Upper lobe of left lung (tissue), 4 donors: ENCODE measurements around the gene FBXL13.
"Not testable (repeated sequence)": the region's sequence is repeated elsewhere in the genome, so short reads cannot be mapped to it uniquely, and the experiment has no call there.

ENCODE experiments used
- POLR2A ChIP-seq, 4 donors: fragments of 450-650 bp; IDR thresholded peaks; one replicate each; pipeline ENCODE4 v1.5.1; 2016 to 2017; ENCODE audit warnings: antibody characterized with exemption in 4 of 4, mild to moderate bottlenecking in 2 of 4
- TF ChIP-seq, protein P1 (sequence below), 6 experiments: fragments of 450-650 bp in 4 of 6; fragments of 200-600 bp in 2 of 6; sonication (generic) in 2 of 6; IDR thresholded peaks; one replicate each; pipeline ENCODE4 v1.5.1; 2016 to 2019; ENCODE audit warnings: antibody characterized with exemption in 6 of 6

DNA sequence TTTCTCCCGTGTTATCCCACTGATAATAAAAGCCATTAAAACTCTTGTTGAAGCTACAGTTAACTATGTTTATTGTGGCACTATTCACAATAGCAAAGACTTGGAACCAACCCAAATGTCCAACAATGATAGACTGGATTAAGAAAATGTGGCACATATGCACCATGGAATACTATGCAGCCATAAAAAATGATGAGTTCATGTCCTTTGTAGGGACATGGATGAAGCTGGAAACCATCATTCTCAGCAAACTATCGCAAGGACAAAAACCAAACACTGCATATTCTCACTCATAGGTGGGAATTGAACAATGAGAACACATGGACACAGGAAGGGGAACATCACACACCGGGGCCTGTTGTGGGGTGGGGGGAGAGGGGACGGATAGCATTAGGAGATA is 97.0 kb downstream of the FBXL13 start:
- not testable (repeated sequence) for TF ChIP-seq POLR2A (IDR thresholded peaks at IDR 0.05)
- TF ChIP-seq, protein P1, sequence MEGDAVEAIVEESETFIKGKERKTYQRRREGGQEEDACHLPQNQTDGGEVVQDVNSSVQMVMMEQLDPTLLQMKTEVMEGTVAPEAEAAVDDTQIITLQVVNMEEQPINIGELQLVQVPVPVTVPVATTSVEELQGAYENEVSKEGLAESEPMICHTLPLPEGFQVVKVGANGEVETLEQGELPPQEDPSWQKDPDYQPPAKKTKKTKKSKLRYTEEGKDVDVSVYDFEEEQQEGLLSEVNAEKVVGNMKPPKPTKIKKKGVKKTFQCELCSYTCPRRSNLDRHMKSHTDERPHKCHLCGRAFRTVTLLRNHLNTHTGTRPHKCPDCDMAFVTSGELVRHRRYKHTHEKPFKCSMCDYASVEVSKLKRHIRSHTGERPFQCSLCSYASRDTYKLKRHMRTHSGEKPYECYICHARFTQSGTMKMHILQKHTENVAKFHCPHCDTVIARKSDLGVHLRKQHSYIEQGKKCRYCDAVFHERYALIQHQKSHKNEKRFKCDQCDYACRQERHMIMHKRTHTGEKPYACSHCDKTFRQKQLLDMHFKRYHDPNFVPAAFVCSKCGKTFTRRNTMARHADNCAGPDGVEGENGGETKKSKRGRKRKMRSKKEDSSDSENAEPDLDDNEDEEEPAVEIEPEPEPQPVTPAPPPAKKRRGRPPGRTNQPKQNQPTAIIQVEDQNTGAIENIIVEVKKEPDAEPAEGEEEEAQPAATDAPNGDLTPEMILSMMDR (IDR thresholded peaks at IDR 0.05): not testable (repeated sequence)
